GM21528 (cell line): ENCODE results near the gene MOV10.
"Not testable (repeated sequence)": the region's sequence is repeated elsewhere in the genome, so short reads cannot be mapped to it uniquely, and the experiment has no call there.

Experiments
- ATAC-seq: cut with Tn5 transposase; IDR thresholded peaks from one replicate; pipeline ENCODE4 v1.9.1; 2021; ENCODE audit warnings: mild to moderate bottlenecking, moderate library complexity; ENCODE audit not compliant: unreplicated experiment, low FRiP score

Gene MOV10, protein sequence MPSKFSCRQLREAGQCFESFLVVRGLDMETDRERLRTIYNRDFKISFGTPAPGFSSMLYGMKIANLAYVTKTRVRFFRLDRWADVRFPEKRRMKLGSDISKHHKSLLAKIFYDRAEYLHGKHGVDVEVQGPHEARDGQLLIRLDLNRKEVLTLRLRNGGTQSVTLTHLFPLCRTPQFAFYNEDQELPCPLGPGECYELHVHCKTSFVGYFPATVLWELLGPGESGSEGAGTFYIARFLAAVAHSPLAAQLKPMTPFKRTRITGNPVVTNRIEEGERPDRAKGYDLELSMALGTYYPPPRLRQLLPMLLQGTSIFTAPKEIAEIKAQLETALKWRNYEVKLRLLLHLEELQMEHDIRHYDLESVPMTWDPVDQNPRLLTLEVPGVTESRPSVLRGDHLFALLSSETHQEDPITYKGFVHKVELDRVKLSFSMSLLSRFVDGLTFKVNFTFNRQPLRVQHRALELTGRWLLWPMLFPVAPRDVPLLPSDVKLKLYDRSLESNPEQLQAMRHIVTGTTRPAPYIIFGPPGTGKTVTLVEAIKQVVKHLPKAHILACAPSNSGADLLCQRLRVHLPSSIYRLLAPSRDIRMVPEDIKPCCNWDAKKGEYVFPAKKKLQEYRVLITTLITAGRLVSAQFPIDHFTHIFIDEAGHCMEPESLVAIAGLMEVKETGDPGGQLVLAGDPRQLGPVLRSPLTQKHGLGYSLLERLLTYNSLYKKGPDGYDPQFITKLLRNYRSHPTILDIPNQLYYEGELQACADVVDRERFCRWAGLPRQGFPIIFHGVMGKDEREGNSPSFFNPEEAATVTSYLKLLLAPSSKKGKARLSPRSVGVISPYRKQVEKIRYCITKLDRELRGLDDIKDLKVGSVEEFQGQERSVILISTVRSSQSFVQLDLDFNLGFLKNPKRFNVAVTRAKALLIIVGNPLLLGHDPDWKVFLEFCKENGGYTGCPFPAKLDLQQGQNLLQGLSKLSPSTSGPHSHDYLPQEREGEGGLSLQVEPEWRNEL

DNA sequence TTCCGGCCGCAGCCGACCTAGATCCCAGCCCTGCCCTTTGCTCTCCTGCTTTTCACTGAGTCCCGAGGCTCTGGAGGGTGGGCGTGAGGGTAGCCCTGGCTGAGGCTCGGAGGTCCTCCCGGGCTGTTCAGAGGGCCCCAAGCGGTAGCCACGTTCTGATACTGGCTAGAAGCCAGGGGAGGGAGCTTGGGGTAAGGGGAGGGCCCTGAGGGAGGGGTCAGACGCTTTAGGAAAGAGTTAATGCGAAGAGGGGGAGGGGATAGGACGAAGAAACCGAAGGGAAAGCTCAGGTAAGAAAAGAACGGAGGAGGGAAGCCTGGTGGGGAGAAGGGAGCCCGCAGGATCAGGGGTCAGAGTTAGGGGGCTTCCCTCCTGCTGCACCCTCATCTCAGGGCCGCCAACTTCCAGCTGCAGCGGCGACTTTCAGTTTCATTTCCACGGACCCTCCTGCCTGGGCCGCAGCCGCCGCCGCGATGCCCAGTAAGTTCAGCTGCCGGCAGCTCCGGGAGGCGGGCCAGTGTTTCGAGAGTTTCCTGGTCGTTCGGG lies at the start of gene MOV10:
Gene MOV10 (plus strand): TSS at position 220 of the 546 bp plus-strand sequence. CDS start 254 bp downstream, at position 474.
- ATAC-seq, result peak; percentile 58

DNA sequence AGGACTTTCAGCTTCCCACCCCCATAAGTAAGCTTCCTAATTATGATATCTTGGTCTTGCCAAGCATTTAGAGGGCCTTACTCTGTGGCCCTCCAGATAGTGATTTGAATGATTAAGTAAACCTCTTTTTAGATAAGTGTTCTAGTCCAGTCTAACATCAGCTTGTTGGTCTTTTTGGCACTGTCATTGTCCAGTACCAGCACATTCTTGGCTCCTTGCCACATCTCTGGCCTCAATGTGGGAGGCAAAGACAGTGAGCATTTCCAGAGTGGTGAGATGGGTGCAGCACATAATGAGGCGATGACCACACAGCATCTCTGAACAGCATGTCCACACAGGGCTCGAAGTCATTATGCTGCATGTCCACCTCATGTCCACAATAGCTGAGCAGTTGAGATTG lies 48.8 kb upstream of the MOV10 start:
- ATAC-seq, result no peak

DNA sequence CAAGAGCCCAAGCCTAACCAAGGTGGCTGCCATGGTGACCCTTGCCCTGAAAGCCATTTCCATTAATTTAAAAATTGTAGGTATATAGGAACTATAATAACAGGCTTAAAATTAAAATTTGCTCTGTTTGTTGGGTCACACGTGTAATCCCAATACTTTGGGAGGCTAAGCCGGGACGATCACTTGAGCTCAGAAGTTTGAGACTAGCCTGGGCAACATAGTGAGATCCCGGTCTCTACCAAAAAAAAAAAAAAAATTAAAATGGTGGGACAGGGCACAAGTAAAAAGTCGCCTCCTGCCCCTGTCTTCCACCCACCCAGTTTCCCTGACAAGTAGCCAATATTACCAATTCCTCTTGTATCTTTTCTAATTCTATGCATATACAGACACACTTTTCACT lies 48.3 kb upstream of the MOV10 start:
- ATAC-seq, result no peak

DNA sequence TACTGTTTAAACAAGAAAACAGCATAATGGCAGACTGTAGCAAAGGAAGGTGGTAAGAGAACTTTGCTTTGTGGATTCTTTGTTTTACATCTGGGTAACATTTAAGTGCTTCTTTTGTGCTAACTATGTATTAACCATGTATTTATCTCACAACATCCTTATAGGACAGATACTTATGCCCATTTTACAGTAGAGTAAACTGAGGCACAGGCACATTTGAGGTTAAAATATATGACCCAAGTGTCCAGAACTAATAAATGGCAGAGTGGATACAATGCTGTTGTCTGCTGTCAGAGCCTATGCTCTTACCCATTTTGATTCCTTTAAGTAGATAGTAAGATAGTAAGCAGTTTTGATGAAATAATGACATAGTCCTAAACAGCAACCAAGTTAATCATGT lies 47.6 kb upstream of the MOV10 start:
- ATAC-seq, result no peak

DNA sequence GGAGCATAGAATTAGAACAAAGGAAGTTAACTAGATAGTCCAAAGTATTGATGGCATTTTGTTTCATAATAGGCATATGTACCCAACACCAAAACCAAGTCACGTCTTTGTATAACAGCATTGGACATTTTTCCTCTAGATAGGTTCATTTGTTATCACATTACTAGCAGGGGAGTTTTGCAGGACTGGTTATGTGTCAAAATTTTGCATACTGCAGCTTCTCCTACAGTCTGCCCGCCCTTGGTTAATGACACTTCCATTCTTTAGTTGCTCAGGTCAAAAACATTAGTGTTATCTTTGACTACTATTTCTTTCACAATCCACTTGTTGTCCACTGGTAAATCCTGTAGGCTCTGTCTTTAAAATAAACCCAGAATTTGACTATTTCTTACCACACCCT lies 45.9 kb upstream of the MOV10 start:
- no peak for ATAC-seq

DNA sequence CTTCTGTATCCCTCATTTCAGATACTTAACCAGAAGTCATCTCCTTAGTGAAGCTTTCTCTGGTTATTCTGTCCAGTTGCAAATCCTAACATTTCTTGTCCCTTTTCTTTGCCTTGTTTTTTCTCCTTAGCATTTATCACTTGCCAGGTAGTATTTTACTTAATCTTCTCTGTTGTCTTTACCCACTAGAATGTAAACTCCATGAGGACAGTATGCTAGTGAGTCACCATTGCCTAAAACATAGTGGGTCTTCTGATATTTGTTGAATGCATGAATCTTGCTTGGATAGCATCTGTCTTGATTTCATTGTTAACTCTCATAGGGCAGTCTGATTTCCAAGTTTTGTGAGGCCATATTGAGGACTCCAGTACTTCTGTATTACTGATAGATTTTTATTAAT lies 45.2 kb upstream of the MOV10 start:
- ATAC-seq, result no peak

DNA sequence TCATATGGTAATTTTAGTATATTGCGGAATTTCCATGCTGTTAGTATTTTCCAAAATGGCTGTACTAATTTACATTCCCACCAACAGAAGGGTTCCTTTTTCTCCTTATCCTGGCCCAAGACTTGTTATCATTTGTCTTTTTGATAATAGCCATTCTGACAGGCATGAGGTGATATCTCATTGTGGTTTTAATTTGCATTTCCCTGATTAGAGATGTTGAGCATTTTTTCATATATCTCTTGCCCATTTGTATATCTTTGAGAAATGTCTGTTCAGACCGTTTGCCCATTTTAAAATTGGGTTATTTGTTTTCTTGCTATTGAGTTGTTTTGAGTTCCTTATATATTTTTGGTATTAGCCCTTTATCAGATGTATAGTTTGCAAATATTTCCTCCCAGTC lies 40.8 kb upstream of the MOV10 start:
- no peak for ATAC-seq

DNA sequence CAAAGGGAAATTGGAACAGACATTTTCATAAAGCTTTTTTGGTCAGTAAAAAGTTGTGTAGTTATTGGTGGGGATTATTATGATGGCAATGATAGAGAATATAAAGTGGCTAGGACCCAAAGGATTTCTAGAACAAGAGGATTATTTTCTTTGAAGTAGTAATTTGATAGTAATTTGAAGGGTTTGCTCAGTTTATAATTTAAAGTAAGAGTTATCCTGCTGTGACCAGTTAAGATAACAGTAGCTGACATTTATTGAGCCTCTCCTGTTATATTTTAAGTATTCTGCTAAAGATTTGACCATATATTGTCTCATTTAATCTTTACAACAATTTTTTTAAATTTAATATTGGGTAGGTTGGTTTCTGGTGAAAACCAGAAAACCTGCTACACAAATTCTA lies 40.1 kb upstream of the MOV10 start:
- ATAC-seq, result no peak

DNA sequence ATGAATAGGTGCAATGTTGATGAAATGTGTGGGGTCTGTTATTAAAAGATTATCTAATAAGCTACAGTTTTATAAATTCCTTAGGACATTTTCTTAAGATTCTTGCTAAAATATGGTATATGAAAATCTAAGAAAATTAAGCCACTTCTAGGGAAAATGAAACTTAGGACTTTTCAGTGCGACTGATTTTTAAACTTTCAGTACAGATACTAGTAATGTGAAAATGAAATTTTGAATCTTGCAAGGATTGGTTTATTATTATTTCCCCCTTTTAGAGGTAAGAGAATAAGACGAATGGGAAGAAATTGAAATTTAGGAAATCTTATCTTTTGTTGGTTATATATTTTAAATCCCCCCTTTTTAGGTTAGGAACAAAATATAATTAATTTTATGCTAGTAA lies 38.4 kb upstream of the MOV10 start:
- ATAC-seq, result no peak

DNA sequence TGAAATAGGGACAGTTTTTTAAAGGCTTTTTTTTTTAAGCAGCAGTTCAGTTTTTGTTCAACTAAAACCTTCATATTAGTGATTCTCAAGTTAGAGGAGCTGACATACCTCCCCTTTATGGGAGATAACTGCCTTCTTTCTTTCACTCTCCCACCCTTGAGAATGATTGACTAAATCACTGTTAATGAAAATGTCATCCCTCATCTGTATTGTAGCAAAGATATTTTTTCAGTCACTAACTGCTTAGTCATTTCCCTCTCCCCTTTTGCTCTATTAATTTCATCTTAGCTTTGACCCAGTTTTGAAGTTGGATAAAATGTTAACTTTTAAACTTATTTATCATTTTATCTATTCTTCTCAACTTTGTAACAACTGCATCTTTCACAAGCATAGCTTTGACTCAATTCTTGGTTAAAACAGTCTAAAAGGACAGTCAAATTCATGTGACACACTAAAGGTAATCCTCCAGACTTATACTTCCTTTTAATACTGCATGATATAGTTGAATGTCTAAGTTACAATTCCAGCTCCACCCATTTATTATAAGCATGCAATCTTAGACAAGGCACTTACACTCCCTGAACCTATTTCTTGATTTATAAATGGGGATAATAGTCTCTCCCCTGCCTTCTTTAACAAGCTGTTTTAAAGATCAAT lies 37.7 kb upstream of the MOV10 start:
- ATAC-seq, result peak; percentile 47

DNA sequence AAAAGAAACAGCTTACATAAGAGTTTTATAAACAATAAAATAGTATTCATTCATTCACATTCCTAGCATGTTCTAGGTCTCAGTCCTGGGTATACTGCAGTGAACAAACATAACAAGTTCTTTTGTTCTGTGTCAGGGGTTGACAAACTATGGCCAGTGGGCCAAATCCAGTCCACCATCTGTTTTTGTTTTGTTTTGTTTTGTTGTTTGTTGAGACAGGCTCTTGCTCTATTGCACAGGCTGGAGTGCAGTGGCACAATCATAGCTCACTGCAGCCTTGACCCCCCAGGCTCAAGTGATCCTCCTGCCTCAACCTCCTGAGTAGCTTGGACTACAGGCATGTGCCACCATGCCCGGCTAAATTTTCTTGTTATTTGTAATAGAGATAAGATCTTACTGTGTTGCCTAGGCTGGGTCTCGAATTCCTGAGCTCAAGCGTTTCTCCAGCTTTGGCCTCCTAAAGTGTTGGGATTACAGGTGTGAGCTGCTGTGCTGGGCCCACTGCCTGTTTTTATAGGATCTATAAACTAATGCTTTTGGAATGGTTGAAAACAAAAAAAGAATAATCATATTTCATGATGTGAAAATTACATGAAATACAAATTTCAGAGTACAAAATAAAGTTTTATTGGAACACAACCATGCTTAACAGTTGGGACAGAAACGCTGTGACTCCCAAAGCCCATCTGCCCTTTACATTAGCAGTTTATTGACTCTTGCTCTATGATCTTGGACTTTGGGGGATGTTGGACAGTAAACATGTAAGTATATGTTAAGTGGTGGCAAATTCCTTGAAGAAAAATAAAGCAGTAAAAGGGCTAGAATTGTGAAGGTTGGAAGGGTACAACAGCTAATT lies 37.0 kb upstream of the MOV10 start:
- no peak for ATAC-seq

DNA sequence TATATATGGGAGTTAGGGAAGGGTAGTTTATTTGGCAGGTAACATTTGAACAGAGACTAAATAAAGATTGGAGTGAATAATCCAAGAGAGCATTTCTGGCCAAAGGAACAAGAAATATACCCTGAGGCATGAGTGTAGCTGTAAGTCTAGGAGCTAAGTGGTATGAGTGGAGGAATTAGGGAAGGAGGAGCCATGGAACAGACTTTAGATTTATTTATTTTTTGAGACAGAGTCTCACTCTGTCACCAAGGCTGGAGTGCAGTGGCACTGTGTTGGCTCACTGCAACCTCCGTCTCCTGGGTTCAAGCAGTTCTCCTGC lies 36.4 kb upstream of the MOV10 start:
- ATAC-seq, result no peak

DNA sequence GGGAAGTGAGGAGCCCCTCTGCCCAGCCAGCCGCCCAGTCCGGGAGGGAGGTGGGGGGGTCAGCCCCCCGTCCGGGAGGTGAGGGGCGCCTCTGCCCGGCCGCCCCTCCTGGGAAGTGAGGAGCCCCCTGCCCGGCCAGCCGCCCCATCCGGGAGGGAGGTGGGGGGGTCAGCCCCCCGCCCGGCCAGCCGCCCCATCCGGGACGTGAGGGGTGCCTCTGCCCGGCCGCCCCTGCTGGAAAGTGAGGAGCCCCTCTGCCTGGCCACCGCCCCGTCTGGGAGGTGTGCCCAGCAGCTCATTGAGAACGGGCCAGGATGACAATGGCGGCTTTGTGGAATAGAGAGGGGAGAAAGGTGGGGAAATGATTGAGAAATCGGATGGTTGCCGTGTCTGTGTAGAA lies 34.0 kb upstream of the MOV10 start:
- not testable (repeated sequence) for ATAC-seq

DNA sequence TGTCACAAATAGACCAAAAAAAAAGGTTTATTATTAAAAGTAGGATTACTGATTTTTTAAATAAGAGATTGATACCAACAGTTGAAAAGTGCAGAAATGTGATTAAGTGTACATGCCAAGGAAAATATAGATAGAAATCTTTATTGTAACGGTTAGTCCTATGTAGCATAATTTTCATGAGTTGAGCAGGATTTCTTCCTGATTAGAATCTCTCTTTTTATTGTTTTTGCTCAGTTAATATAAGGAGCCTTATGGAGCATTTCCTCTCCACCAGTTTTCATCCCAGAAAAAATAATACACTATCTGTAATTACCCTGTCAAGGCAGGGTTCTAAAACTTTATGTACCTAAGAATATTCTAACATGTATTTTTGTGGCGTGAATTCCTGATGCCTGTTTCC lies 31.4 kb upstream of the MOV10 start:
- no peak for ATAC-seq

DNA sequence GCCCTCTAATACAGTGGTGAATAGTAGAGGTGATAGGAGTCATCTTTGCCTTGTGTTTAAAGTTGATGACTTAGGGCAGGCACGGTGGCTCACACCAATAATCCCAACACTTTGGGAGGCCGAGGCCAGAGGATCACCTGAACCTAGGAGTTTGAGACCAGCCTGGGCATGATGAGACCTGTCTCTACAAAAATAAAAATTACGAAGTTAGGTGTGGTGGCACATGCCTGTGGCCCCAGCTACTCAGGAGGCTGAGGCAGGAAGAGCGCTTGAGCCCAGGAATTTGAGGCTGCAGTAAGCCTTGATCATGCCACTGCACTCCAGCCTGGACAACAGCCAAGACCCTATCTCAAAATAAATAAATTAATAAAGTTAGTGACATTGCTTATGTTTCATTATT lies 28.2 kb upstream of the MOV10 start:
- no peak for ATAC-seq

DNA sequence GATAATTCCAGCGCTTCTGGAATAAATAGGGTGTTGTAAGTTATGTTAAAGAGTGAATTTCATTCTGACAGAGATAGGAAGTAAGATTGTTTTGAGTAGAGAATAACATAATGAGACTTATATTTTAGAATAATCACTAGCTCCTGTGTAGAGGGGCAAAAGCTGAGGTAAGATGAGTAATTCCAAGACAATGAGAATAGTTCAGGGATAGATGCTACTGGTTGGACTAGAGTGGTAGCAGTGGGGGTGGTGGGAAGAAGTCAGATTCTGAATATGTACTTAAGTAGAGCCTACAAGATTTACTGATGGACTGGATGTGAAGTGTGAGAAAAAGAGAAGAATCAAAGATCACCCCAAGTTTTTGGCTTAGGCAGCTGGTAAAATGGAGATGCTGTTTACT lies 23.3 kb upstream of the MOV10 start:
- no peak for ATAC-seq

DNA sequence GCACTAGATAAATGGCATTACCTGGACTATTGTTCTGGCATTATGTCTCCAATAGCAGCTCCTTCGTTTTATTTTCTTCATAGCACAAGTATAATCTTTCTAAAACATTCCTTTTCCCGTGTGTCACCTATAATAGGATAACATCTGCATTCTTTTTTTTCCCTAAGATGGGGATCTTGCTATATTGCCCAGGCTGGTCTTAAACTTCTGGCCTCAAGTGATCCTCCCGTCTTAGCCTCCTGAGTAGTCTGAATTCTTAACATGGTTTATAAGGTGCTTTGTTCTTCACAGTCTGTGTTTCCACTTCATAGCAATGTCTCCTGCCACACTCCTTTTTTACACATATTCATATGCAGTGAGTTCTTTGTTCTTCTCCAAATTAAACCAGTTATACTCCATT lies 8.6 kb upstream of the MOV10 start:
- no peak for ATAC-seq

DNA sequence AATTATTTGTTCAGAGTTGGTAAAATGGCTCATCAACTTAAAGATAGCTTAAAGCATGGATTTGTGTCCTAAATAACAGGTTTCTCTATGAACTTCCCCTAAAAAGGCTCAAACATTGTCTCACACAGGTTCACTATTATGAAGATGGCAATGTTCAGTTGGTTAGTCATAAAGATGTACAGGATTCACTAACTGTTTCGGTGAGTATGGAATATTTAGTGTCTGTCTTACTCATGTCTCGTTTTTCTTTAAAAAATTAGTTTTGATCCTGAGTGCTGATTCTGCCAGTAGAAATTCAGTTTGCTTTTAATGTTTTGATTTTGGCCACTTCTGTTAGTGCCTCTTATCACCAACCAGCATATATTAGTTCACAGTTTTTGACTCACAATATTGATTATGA lies 7.5 kb upstream of the MOV10 start:
- no peak for ATAC-seq

DNA sequence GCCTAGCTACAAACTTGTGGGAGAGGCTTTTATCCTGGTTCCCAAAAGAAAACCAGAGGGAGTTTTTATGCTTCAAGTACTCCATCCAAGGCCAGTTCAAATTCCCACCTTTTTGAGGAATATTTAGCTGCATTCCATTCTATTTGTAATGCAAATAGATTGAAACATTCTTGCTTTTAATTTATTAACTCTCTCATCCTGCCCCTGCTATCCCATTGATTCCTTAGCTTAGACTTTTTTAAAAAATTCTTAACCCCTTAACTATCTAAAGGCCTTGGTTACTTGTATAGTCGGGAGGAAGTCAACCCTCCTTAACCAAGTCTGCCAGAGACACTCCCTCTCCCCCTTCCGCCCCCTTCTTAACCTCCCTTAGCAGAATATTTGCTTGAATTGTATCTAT lies 2.5 kb upstream of the MOV10 start:
- no peak for ATAC-seq

DNA sequence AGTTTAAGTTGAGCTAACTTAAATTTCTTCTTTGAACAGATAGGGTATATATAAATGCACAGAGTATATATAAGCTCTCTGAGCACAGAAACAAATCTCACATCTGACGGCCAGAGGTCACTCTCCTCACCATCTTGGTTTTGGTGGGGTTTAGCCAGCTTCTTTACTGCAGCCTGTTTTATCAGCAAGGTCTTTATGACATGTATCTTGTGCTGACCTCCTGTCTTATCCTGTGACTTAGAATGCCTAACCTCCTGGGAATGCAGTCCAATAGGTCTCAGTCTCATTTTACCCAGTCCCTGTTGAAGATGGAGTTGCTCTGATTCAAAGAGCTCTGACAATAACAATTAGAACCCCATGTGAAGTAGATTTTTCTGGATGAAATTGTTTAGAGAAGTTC lies 1.6 kb upstream of the MOV10 start:
- ATAC-seq, result no peak
